GM15510 (cell line): ENCODE data around the gene TMPRSS7.

Experiments
- POLR2A ChIP-seq: IDR thresholded peaks from 3 replicates; pipeline ENCODE4 v1.6.1; 2011; ENCODE audit warnings: borderline replicate concordance; ENCODE audit not compliant: insufficient read length; ENCODE audit errors: extremely low read depth

Gene TMPRSS7

DNA sequence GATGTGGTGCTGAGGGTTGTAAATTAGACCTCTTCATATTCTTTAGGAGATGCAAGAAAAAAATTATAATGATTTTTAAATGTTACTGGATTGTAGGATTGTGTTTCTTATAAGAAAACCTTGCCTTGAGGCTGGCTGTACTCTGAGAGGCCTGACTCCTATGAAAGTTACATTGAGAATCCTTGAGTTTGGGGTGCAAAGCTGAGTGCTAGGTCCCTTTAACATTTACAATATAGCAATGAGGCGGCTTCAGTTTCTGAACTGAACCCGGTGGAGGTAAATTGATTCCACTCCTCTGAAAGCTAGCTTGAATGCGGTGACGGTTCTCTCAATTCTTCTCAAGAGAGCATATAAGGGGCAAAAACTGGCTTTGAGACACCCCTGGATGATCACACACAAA lies at the start of gene TMPRSS7:
Gene TMPRSS7 (plus strand): TSS at position 301 of the 400 bp plus-strand sequence. CDS start 110 bp downstream, outside the sequence.
- TF ChIP-seq POLR2A = no peak

- no peak for TF ChIP-seq POLR2A
Observed at GRCh38 chr3:111986800-111987199, 47.7 kb upstream of the TMPRSS7 start.

DNA sequence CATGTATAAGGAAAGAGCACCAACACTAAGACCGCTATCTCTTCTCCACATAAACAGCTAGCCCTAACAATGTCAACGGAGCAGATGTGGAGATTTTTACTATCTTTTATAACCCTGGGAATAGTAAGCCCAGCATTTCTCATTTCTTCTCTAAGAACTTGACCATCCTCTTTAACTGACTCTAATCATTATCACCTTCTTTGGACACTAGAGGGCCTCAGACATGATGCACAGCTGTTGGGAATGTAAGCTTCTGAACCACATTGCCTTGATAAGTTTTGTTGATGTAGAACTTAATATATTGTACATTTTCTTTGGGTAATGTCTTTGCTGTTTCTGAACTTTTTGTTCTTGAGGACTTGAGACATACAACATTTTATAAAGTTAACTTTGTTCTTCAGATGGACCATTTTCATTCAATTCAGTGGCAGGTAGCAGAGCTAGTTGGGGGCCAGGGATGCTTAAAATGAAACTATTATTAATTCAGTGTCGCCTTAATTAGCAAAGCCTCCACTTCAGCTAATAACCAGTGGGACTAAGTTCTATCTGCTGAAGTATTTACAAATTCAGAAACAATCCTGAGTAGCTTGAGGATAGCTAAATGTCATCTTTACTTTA lies 45.4 kb upstream of the TMPRSS7 start:
- no peak for TF ChIP-seq POLR2A

- TF ChIP-seq POLR2A = no peak
Observed at GRCh38 chr3:111993038-111993437, 41.5 kb upstream of the TMPRSS7 start.

- no peak for TF ChIP-seq POLR2A
Observed at GRCh38 chr3:111998636-111999483, 35.7 kb upstream of the TMPRSS7 start, which contains the start of gene TAGLN3. TSS of gene TAGLN3 (plus strand) at chr3:111998922. CDS start at chr3:111999423, 501 bp downstream.

GRCh38 chr3:111999484-112000324 lies 34.8 kb upstream of the TMPRSS7 start:
- TF ChIP-seq POLR2A = no peak

DNA sequence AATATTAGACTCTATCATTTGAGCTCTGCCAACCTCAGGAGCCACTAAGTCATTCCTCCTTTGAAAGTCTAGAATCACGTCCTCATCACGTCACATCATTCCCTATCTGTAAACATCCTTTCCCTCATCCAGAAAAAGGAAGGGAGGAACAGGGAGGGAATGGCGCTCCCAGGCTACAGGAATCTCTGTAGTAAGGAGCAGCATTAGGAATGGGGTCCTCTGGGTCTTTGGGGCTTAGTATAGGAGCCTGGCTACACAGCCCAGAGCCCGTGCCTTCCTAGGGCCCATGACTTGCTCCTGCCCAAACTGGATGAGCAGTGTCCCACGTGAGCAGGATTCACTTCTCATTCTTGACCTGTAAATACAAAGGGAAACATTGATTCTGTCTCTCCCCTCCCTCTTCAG lies 34.2 kb upstream of the TMPRSS7 start:
- no peak for TF ChIP-seq POLR2A

GRCh38 chr3:112000966-112001365 lies 33.6 kb upstream of the TMPRSS7 start:
- TF ChIP-seq POLR2A = no peak

- TF ChIP-seq POLR2A = no peak
Observed at GRCh38 chr3:112001526-112001925, 33.0 kb upstream of the TMPRSS7 start.

DNA sequence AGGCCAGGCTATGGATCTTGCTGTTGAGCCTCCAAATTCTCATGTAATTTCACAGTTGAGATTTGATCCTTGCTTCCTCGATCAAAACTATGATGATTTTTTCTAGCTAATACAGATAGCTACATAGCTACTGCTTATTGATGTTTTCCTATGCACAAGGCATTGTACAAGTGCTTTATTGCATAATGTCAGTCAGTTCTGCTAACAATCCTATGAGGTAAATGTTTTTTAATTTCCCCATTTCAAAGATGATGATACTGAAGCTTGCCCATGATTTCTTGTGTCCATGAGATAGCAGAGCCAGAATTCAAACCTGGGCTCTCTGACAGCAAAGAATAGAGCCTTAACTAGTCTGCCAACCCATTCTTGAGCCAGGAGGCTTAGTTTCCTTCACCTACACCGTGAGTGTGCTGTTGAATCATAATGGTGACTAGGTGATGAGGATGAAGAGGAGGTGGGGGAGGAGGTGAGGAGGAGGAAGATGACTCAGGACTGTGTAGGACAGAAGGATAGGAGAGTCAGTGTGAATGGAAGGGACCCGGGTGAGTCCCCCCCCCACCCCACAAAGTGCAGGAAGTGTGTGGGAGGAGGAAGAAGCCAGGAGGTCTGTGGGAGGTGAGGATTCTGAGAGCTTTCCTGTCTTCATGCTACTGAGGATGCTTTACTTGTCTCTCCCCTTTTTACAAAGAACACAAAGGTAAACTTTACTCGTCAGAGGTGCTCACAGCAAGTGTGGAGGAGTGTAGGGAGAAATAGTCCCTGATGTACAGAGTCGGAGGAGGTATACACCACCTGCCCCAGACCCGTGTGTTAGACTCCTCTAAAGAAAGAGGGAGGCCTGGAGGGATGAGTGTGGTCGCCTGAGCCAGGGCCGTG lies 32.2 kb upstream of the TMPRSS7 start:
- no peak for TF ChIP-seq POLR2A

DNA sequence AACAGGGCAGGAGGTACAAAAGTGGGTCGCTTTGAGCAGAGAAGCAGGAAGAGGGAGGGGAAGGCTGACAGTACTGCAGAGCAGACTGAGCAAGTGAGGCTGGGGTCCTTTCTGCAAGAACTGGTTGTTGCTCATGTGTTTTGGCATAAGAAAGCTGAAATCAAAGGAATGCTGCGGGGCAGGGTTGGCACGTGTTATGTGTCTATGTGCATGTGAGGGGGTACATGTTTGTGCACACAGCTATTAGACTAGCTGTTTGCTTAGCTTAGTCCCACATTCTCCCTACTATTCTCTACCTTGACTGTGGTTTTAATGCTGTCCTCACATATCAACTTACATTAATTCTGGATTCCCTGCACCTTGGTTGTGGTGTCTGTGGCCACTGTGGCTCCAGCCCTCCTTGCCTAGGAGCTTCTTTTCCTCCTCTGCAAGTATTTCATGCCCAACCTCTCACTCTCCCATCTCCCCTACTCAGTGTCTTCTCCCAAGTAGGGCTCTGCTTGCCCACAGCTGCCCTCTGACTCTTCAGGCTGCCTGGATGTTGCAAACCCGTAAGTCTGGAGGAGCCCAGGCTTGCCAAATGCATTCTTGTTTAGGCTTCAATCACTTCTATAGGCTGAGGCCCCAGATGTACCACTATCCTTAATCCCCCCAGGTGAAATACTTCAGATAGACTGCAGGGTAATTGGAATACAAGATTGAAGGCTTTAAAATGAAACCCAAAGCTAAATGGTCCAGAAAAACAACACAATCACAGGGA lies 31.0 kb upstream of the TMPRSS7 start:
- no peak for TF ChIP-seq POLR2A

- no peak for TF ChIP-seq POLR2A
Observed at GRCh38 chr3:112004187-112004586, 30.3 kb upstream of the TMPRSS7 start.

DNA sequence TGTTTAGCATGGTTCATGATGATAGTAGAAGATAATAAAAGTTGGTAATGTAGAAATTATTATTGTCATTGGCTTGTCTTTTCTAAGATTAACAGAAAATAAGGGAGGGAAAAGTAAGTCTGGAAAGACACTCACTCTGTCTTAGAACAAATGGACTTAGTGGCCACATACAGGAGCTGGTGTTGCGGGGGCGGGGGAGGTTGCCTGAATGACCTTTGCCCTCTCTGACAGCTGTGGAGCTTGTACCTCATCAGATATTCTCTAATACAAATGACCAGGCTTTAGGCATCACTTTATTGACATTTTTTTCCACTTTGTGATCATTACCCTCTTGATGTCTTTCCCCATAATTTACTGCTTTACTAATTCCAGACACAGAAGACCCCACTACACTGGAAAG lies 29.9 kb upstream of the TMPRSS7 start:
- no peak for TF ChIP-seq POLR2A
